Endothelial cell of umbilical vein (primary cell): ENCODE measurements around the gene MRPL21. TPM values are rescaled to one million over a fixed set of nuclear protein-coding genes. Genes with fewer than 3 reads are reported as not detected.

Experiments
- BruUV-seq: library from RNA; stranded (reverse); fragments of 400-500 nt; replicated peaks from 2 replicates; lab custom pipeline; 2021; lab: Mats Ljungman, UMichigan
- CTCF ChIA-PET: fragments of 300-600, 350-600 bp; sonication (Branson Sonifier 250); formaldehyde crosslinking; loops from one replicate; lab custom pipeline; 2021; ENCODE audit warnings: antibody characterized with exemption, inconsistent platforms; lab: Charles Lee
- POLR2A ChIA-PET: fragments of 300-600, 350-600 bp; sonication (Branson Sonifier 250); formaldehyde crosslinking; loops from one replicate; lab custom pipeline; 2021; ENCODE audit warnings: antibody characterized with exemption, inconsistent platforms; lab: Charles Lee
- DNase-seq: peaks from one replicate; pipeline ENCODE4 v3.0.0-alpha.2; 2011; ENCODE audit warnings: low read depth, low spot score
- FAIRE-seq: peaks from 2 replicates; lab custom pipeline; 2011; peaks lifted over from hg19 to GRCh38; lab: Jason Lieb, UNC
- H2AFZ ChIP-seq: 2 replicates; pipeline ENCODE4 v1.6.0; 2012; ENCODE audit warnings: low read depth, low read length, control low read depth, inconsistent platforms
- H3K27ac ChIP-seq: 2 replicates; pipeline ENCODE4 v1.5.1; 2011; ENCODE audit warnings: low read depth, mild to moderate bottlenecking, control low read depth, low read length, moderate library complexity; ENCODE audit not compliant: insufficient read depth
- H3K27me3 ChIP-seq, 2 experiments: 2 replicates each; pipeline versions ENCODE4 v1.6.0 to v1.6.1; 2011; ENCODE audit warnings: low read length in 2 of 2, mixed read lengths in 1 of 2; ENCODE audit not compliant: control insufficient read depth in 2 of 2, insufficient read depth in 2 of 2
- H3K36me3 ChIP-seq, 2 experiments: 2 replicates in 1 of 2; 3 replicates in 1 of 2; pipeline ENCODE4 v1.5.1; 2011; ENCODE audit warnings: low read length in 2 of 2, mild to moderate bottlenecking in 1 of 2, moderate library complexity in 1 of 2; ENCODE audit not compliant: control insufficient read depth in 2 of 2, insufficient read depth in 2 of 2; ENCODE audit errors: extremely low read depth in 1 of 2
- H3K4me1 ChIP-seq: 3 replicates; pipeline ENCODE4 v1.5.1; 2011; ENCODE audit warnings: mild to moderate bottlenecking, low read length; ENCODE audit not compliant: control insufficient read depth, insufficient read depth; ENCODE audit errors: extremely low read depth
- H3K4me2 ChIP-seq: 2 replicates; pipeline ENCODE4 v1.6.1; 2011; ENCODE audit warnings: low read length, control low read depth, mixed read lengths; ENCODE audit not compliant: insufficient read depth
- H3K4me3 ChIP-seq, 3 experiments: fragments of 200-600 bp in 1 of 3; sonication (generic), shearing (Covaris generic) in 1 of 3; replicated peaks in 1 of 3; 2 replicates each; pipeline ENCODE4 v1.5.1; 2011 to 2016; ENCODE audit warnings: control low read depth in 3 of 3, low read length in 3 of 3, mild to moderate bottlenecking in 2 of 3, inconsistent platforms in 1 of 3, low read depth in 1 of 3, moderate library complexity in 1 of 3; ENCODE audit not compliant: insufficient read depth in 1 of 3
- H3K79me2 ChIP-seq: 2 replicates; pipeline ENCODE4 v1.6.0; 2012; ENCODE audit warnings: low read length, inconsistent platforms; ENCODE audit not compliant: control insufficient read depth, insufficient read depth
- H3K9ac ChIP-seq: replicated peaks from 2 replicates; pipeline ENCODE3; 2011; ENCODE audit warnings: low read length, control low read depth; ENCODE audit not compliant: insufficient read depth; ENCODE audit errors: extremely low read depth
- H3K9me1 ChIP-seq: replicated peaks from 3 replicates; pipeline ENCODE4 v1.6.0; 2011; ENCODE audit warnings: mild to moderate bottlenecking, low read length; ENCODE audit not compliant: control insufficient read depth, insufficient read depth; ENCODE audit errors: extremely low read depth
- H3K9me3 ChIP-seq: replicated peaks from 2 replicates; pipeline ENCODE4 v1.5.1; 2012; ENCODE audit warnings: low read length, inconsistent platforms; ENCODE audit not compliant: control insufficient read depth, insufficient read depth
- H4K20me1 ChIP-seq: replicated peaks from 2 replicates; pipeline ENCODE3; 2011; ENCODE audit warnings: mild to moderate bottlenecking, low read length; ENCODE audit not compliant: control insufficient read depth, insufficient read depth; ENCODE audit errors: extremely low read depth
- EZH2 ChIP-seq: IDR thresholded peaks from 2 replicates; pipeline ENCODE4 v1.6.1; 2012; ENCODE audit warnings: borderline replicate concordance, low read depth, mild to moderate bottlenecking, moderate library complexity, low read length, inconsistent platforms; ENCODE audit not compliant: severe bottlenecking
- FOS ChIP-seq: IDR thresholded peaks from 2 replicates; pipeline ENCODE4 v1.6.1; 2011; ENCODE audit warnings: mild to moderate bottlenecking, low read length, moderate library complexity, borderline replicate concordance; ENCODE audit not compliant: insufficient read depth
- JUN ChIP-seq: IDR thresholded peaks from 2 replicates; pipeline ENCODE4 v1.6.1; 2011; ENCODE audit warnings: borderline replicate concordance, low read depth; ENCODE audit not compliant: insufficient read length, insufficient read depth
- MAX ChIP-seq: IDR thresholded peaks from 2 replicates; pipeline ENCODE4 v1.6.1; 2011; ENCODE audit not compliant: insufficient read depth, insufficient read length
- dilution Hi-C: fragments of 300-500 bp; cut with MboI; formaldehyde crosslinking; loops from one replicate; pipeline ENCODE4 v1.15.0; 2019; ENCODE audit warnings: low sequenced_read_pairs; ENCODE audit not compliant: extremely low pct_ligation_motif_present
- intact Hi-C: fragments of 100-400 bp; cut with micrococcal nuclease; formaldehyde crosslinking; loops from one replicate; pipeline ENCODE4 v1.10.0; 2022
- polyA plus RNA-seq, 4 experiments: library from polyadenylated mRNA; depleted of rRNA in 3 of 4; stranded (reverse) in 3 of 4; unstranded in 1 of 4; fragments of >200 nt; gene quantifications; 2 replicates each; pipeline versions ENCODE4 v1.2.1 to v1.2.3, GENCODE V29; 2011 to 2012; ENCODE audit warnings: missing spikeins in 1 of 4
- total RNA-seq: library from RNA; stranded (reverse); gene quantifications from 2 replicates; pipeline ENCODE4 v1.2.3, GENCODE V29; 2021

MRPL21 gene
- total and polyA plus RNA-seq, 2 donors (not counting 3 experiments of a cell fraction or from before 2014, with no cell fraction given) = 52.2 to 65.5 TPM

GRCh38 chr11:68905421-68906360 lies 2.1 kb upstream of the MRPL21 start:
- intact Hi-C loops = loop anchor here (10.0 kb wide), 1 partner anchor 179 kb away; no protein-coding TSS in a partner anchor
- BruUV-seq = no TSS peak
- TF ChIP-seq MAX = no peak
- no peak for TF ChIP-seq EZH2
- TF ChIP-seq JUN = no peak
- no peak for TF ChIP-seq FOS
- H3K4me1 ChIP-seq = peaks cover 14% of the 10 kb centered on the region
- ChIA-PET CTCF (no interaction called here), POLR2A (no interaction called here)
- H3K27ac ChIP-seq = no peak overlapping the region
- H3K36me3 ChIP-seq = peaks cover 3 to 17% of the 10 kb centered on the region in 2 experiments
- no peak for FAIRE-seq
- no peak overlapping the region for H3K4me3 ChIP-seq
- H3K4me2 ChIP-seq = peak overlapping the region; percentile 71
- H3K27me3 ChIP-seq = no peaks in the 10 kb centered on the region
- H3K9me3 ChIP-seq = no peaks in the 10 kb centered on the region
- no peak for DNase-seq
- no peaks in the 10 kb centered on the region for H3K9me1 ChIP-seq
- dilution Hi-C loops = no loop called here
- H2AFZ ChIP-seq = no peak overlapping the region
- H4K20me1 ChIP-seq = no peaks in the 10 kb centered on the region
- H3K9ac ChIP-seq = no peak overlapping the region
- peaks cover 46% of the 10 kb centered on the region for H3K79me2 ChIP-seq
